ENCODE data around the gene MAP3K7CL. TPM values are rescaled to one million over a fixed set of nuclear protein-coding genes. Genes with fewer than 3 reads are reported as not detected.

The MAP3K7CL gene
- total RNA-seq, 1 experiment from 2014 or later = 0.31 TPM

- H3K9me3 ChIP-seq (ENCODE audit: control insufficient read depth, insufficient read depth, low read depth, low read length) = no peaks in the 10 kb centered on the region
- H3K4me3 ChIP-seq (ENCODE audit: low read depth in 2 of 2, low read length in 2 of 2) = no peak overlapping the region
- intact Hi-C loops (cut with micrococcal nuclease; ENCODE audit: unreplicated experiment) = no loop called here
- H3K27ac ChIP-seq (ENCODE audit: low read length) = no peak overlapping the region
- in situ Hi-C loops (cut with HindIII; ENCODE audit: low pct_unique_long_range_greater_than_20kb, low sequenced_read_pairs) = no loop called here
- no peak for ATAC-seq
- no peak for TF ChIP-seq CTCF (IDR thresholded peaks at IDR 0.05)
- TF ChIP-seq POLR2AphosphoS5 (IDR thresholded peaks at IDR 0.05; ENCODE audit: low read depth, low read length) = no peak
- TF ChIP-seq REST (IDR thresholded peaks at IDR 0.05; ENCODE audit: insufficient read depth in 1 of 2, low read depth in 2 of 2, low read length in 1 of 2) = no peak
- TF ChIP-seq TCF7L2 (IDR thresholded peaks at IDR 0.05; ENCODE audit: low read depth, low read length) = no peak
- no peak for TF ChIP-seq SIN3A (IDR thresholded peaks at IDR 0.05; ENCODE audit: borderline replicate concordance, insufficient read depth, low read depth, low read length)
- POLR2A ChIA-PET = no interaction called here
- no TSS peak for BruUV-seq (replicated peaks)
- H3K4me1 ChIP-seq (ENCODE audit: control insufficient read depth, insufficient read depth, low read length) = no peaks in the 10 kb centered on the region
- DNase-seq (ENCODE audit: low read depth, low spot score) = no peak
- H3K27me3 ChIP-seq (ENCODE audit: control insufficient read depth, insufficient read depth, low read length) = no peaks in the 10 kb centered on the region
- H3K36me3 ChIP-seq (ENCODE audit: control insufficient read depth, insufficient read depth, low read length) = no peaks in the 10 kb centered on the region
- CTCF ChIA-PET = interaction anchor here (0.6 kb wide), 1 partner anchor 231 kb away, joined by 4 read pairs; no protein-coding TSS in a partner anchor
Measured at GRCh38 chr21:29117372-29117955, 13.0 kb upstream of the MAP3K7CL start.

DNA sequence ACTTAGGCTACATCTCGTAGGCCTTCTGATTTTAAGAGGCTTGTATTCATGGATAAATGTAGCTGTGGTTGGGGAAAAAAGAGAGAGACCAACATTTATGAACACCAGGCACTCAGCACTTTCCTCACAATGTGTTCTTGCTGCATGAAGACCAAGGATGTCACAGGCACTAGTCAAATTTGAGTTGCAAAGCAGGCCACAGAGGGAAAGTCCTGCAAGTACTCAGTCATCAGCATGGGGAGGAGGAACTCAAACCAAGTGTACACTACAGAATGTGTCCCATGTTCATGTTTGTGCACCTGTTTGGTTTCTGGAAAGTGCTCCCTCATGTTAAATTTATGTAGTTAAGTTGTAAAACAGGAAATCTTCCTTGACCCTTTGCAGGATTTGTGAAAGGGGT is 8.7 kb upstream of the MAP3K7CL start:
- H3K4me1 ChIP-seq (ENCODE audit: control insufficient read depth, insufficient read depth, low read length) = no peaks in the 10 kb centered on the region
- in situ Hi-C loops (cut with HindIII; ENCODE audit: low pct_unique_long_range_greater_than_20kb, low sequenced_read_pairs) = no loop called here
- POLR2A ChIA-PET = no interaction called here
- H3K4me3 ChIP-seq (ENCODE audit: low read depth in 2 of 2, low read length in 2 of 2) = no peak overlapping the region
- no peaks in the 10 kb centered on the region for H3K36me3 ChIP-seq (ENCODE audit: control insufficient read depth, insufficient read depth, low read length)
- BruUV-seq (replicated peaks) = no TSS peak
- DNase-seq (ENCODE audit: low read depth, low spot score) (no peak), ATAC-seq (no peak)
- H3K9me3 ChIP-seq (ENCODE audit: control insufficient read depth, insufficient read depth, low read depth, low read length) = no peaks in the 10 kb centered on the region
- no peak for TF ChIP-seq CTCF (IDR thresholded peaks at IDR 0.05)
- no peak for TF ChIP-seq SIN3A (IDR thresholded peaks at IDR 0.05; ENCODE audit: borderline replicate concordance, insufficient read depth, low read depth, low read length)
- TF ChIP-seq POLR2AphosphoS5 (IDR thresholded peaks at IDR 0.05; ENCODE audit: low read depth, low read length) = no peak
- TF ChIP-seq TCF7L2 (IDR thresholded peaks at IDR 0.05; ENCODE audit: low read depth, low read length) = no peak
- no peak for TF ChIP-seq REST (IDR thresholded peaks at IDR 0.05; ENCODE audit: insufficient read depth in 1 of 2, low read depth in 2 of 2, low read length in 1 of 2)
- CTCF ChIA-PET = no interaction called here
- H3K27me3 ChIP-seq (ENCODE audit: control insufficient read depth, insufficient read depth, low read length) = no peaks in the 10 kb centered on the region
- intact Hi-C loops (cut with micrococcal nuclease; ENCODE audit: unreplicated experiment) = no loop called here
- H3K27ac ChIP-seq (ENCODE audit: low read length) = no peak overlapping the region

Data from Panc1 (cell line).